CD4-positive, alpha-beta T cell treated with Interleukin-6 at 100 ng/mL for 8 hours (primary cell): ENCODE data around the gene CLP1.

Experiments used
- DNase-seq: peaks from one replicate; pipeline ENCODE4 v3.0.0-alpha.2; 2020; ENCODE audit warnings: mixed read lengths, low spot score

CLP1 gene

DNA sequence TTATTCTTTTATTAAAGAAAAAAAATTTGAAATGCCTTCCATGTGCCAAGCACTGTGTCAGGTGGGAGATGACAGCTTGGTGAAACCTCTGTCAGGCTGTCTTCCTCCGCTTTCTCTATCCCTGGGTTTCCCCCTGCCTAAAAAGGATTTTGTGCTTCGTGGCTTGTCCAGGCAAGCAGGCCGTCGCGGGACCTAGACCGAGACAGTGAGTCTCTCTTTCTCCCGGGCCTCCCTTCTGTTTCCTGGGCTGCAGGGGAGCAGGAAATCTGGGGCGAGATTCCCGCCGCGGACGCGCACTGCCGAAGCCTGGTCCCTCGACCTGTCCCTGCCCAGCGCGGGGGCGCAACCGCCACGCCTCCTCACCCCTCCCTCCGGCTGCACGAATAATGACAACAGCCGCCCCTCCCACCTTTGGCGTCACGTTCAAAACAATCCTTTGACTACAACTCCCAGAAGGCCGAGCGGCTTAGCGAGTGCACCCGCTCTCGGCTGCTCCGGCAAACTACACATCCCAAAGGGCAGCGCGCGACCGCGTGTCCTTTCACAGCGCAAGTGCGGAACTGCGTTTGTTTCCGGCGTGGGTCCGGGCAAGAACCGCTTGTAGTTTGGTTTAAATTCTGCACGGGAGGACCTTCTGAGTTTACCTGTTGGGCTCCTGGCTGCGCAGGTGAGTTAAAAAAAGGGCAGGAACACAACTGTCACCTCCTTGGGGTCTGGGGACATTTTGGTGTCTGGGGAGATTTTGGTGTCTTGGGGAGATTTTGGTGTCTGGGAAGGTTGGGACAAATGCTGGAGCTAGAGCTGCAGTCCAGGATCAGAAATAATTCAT is at the start of gene CLP1:
TSS of gene CLP1 (plus strand) at position 569 of the 829 bp plus-strand sequence. CDS start 1,715 bp downstream, outside the sequence.
- DNase-seq = peak; percentile 98

GRCh38 chr11:57610170-57610569 is 47.4 kb upstream of the CLP1 start:
- no peak for DNase-seq

- no peak for DNase-seq
Observed at GRCh38 chr11:57614234-57614772, 43.3 kb upstream of the CLP1 start.

DNA sequence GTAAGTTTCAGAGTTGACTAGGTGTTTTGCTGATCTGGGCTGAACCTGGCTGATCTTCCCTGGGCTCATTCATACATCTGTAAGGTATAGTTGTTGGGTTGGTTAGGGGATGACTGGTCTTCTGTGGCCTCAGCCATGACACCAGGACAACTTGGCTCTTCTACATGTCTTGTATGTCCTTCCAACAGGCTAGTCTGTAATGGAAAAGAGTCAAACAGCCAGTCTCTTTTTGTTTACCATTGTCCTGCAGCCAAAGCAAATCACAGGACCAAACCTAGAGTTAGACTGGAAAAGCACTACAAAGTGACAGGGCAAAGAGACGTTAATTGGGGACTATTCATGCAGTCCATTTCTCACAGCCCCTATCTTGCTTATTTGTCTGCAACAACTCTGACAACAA is 42.3 kb upstream of the CLP1 start:
- DNase-seq = no peak

- DNase-seq = no peak
Observed at GRCh38 chr11:57616595-57616994, 41.0 kb upstream of the CLP1 start.

- no peak for DNase-seq
Observed at GRCh38 chr11:57618438-57618837, 39.1 kb upstream of the CLP1 start.

- no peak for DNase-seq
Observed at GRCh38 chr11:57619331-57619730, 38.2 kb upstream of the CLP1 start.

DNA sequence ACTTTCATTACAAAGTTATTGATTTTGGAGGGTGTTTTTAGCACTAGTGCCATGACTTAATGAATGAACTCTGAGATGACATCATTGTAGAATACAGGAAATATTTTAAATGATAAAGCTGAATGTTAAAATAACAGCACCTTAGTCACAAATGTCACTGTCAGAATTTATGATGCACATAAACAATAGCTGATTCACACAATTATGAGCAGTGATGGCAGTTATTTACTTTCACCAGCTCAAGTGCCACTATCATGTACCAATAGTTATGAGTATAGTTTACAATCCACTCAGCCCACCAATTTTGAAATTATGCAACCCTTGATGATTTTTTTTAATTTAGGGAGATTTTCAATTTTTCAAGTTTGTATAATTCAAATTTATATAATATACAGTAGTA is 37.1 kb upstream of the CLP1 start:
- DNase-seq = no peak

DNA sequence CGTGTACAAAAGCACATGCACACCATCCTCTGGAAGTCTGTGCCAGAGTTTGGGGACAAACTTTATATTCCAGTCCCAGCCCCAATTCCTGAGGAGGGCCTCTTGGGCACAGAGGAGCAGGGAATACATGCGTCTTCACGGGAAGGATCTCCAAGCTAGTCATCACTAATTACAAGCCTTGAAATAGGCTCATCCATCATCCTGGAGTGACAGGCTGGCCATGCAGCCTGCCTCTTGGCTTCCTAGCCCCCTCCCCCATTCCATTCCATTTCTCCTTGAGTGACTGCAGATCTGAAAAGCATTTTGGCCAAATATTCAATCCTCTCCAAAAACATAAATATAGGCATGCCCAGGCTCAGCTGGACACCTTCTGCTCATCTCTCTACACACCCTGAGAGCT is 35.3 kb upstream of the CLP1 start:
- DNase-seq = no peak

DNA sequence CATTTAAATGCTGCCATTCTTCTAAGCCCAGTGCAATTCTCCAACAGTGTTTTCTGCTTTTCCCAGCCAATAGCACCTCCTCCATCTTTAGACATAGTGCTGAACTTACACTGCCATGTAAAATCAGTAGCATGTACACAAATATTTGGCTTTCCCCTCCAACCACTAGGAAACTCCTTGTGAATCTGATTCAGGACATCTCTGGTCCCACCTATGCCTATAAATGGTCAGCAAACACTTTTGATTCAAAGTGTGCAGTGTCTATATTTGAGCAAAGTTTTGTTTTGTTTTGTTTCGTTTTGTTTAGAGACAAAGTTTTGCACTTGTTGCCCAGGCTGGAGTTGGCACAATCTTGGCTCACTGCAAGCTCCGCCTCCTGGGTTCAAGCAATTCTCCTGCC is 32.7 kb upstream of the CLP1 start:
- no peak for DNase-seq

DNA sequence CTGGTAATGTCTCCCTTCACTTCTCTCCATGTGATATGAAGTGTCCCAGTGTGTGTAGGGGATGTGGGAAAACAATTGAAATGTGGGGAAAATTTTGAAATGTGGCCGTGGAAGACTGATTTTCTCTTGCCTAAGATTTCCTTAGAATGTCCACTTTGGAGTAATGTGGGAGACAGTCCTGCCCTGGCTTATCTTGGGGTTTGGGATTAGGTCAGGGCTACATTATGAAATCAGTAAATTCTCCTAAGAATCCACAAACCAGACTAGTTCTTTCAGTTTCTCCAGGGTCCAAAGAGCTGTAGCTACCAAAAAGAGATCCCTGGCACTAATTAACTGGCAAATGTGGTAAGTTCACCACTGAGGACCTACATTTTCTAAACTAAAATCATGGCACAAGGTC is 30.7 kb upstream of the CLP1 start:
- no peak for DNase-seq

- DNase-seq = no peak
Observed at GRCh38 chr11:57630171-57630570, 27.4 kb upstream of the CLP1 start.

DNA sequence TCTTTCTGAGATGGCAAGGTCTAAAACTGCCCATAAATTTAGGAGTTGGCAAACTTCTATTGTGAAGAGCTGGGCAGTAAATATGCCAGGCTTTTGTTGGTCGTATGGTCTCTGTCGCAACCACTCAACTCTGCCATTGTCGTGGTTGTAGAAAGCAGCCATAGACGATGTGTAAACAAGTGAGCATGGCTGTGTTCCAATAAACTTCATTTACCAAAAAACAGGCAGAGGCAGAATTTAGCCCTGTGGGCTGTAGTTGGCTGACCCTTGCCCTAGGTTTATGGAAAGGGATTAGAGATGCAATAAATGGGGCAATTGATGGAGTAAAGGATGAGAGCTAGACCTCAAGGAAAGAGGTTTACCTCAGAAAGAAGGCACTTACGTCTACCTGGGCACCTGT is 25.4 kb upstream of the CLP1 start:
- DNase-seq = no peak

GRCh38 chr11:57633394-57634070 is 24.0 kb upstream of the CLP1 start:
- DNase-seq = no peak

DNA sequence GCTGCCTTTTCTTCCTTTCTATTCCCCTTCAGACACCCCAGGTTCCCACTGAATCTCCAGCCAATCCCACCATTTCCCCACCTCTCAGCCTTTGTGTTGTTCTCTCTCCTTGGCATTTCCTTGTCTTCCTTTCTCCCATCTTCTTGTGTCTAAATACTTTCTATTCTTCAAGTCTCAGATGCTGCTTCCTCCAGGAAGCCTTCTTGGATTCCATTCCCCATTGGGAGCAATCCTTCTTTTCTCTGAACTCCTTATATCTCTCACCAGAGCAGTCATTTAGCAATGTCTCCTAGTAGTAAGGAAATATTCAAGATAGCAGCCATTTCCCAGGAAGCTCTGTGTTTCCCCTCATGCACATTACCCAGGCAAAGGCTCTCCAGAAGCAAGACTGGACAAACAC is 23.3 kb upstream of the CLP1 start:
- no peak for DNase-seq

GRCh38 chr11:57635246-57635645 is 22.3 kb upstream of the CLP1 start:
- DNase-seq = no peak

GRCh38 chr11:57637626-57638004 is 19.9 kb upstream of the CLP1 start:
- DNase-seq = no peak

DNA sequence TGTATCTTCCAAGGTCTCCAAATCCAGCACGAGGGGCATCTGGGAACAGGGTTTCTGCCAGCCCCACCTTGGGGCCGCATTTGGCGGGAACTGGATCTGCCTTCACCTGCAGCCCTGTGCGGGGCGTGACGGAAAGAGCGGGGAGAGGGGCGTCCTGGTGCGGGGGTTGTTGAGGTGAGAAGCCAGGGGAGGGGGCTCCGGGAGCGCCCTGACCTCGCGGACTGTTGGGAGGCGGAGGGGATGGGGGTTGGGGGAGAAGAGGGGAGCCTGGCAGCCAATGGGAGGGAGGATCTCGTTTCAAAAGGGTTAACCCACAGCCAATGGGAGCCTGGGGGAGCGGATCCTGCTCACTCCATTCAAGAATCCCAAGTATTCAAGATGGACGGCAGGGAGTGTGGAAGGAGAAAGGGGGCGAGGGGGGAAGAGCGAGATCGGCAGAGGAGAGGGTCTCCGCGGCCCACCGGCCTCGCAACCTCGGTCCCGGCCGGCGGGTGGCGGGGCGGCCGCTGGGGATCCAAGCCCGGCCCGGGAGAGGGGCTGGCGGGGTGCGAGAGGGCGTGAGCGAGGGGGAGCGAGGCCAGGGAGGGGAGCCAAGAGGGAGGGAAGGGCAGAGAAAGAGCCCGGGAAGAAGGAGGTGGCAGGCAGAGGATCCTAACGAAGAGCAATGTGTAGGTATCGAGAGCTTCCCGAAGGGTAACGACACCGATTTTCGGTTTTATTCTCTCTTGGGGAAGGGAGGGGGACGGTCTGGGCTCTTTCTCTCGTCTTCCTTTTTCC is 19.4 kb upstream of the CLP1 start:
- DNase-seq = no peak

GRCh38 chr11:57638811-57639320 is 18.7 kb upstream of the CLP1 start:
- no peak for DNase-seq

DNA sequence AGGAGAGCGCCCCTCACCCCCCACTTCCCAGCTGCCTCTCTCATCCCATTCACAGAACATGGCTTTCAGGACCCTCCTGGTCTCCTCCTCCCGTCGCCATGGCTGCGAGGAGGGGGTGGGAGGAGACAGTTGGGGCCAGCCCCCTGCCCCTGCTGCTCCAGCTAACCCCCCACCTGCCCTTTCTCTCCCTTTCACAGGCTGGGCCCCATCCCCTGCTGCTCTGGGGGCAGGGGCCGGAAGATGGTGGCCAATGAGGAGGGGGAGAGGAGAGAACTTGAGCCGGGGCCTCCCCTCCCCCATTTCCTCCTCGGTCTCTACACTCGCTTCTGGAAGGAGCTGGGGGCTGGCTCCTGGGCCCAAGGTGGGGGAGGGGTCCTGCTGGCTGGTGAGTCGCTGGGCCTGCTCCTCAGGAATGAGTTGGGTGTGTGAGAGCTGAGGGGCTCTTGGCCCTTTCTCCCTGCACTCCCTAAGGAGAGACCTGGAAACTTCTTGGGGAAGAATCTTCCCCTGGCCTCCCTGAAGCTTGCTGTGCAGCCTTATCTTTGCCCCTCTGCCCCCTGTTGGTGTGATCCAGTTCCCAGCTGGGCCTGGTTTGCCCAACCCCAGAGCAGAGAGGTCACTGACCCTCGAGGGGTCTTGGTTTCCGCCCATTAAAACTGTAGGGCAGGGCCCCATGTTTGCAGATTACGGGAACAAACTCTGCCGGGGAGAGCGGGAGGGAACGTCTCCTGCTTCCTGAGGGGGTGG is 18.1 kb upstream of the CLP1 start:
- no peak for DNase-seq

GRCh38 chr11:57640068-57640800 is 17.3 kb upstream of the CLP1 start:
- no peak for DNase-seq
